PC-9 (cell line): ENCODE measurements around the gene EOMES.

ENCODE experiments used
- CTCF ChIP-seq: fragments of 200-600 bp; sonication (generic); conservative IDR thresholded peaks from 2 replicates; pipeline ENCODE4 v1.6.1; 2017; ENCODE audit warnings: mixed run types, antibody characterized with exemption, mild to moderate bottlenecking, moderate library complexity
- EZH2 ChIP-seq: fragments of 200-600 bp; sonication (generic); IDR thresholded peaks from 2 replicates; pipeline ENCODE4 v1.8.0; 2017; ENCODE audit warnings: antibody characterized with exemption, low read depth

GRCh38 chr3:27695636-27696035, 26.5 kb downstream of the EOMES start:
- TF ChIP-seq CTCF, result no peak
- TF ChIP-seq EZH2, result no peak
